ENCODE results near the gene COBLL1.

Gene COBLL1

DNA sequence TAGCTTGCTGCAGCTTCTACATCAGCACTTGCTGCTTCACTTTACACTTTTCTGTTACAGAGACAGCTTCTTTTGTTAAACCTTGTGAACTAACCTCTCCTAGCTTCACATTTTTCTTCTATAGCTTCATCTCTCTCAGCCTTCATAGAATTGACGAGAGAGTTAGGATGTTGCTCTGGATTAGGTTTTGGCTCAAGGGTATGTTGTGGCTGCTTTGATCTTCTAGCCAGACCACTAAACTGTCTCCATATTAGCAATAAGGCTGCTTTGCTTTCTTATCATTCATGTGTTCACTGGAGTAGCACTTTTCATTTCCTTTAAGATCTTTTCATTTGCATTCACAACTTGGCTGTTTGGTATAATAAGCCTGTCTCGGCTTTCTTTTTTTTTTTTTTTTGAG lies 174.1 kb downstream of the COBLL1 start:
- DNase-seq: no peak

GRCh38 chr2:164664070-164664469 lies 177.6 kb downstream of the COBLL1 start:
- no peak for DNase-seq

DNA sequence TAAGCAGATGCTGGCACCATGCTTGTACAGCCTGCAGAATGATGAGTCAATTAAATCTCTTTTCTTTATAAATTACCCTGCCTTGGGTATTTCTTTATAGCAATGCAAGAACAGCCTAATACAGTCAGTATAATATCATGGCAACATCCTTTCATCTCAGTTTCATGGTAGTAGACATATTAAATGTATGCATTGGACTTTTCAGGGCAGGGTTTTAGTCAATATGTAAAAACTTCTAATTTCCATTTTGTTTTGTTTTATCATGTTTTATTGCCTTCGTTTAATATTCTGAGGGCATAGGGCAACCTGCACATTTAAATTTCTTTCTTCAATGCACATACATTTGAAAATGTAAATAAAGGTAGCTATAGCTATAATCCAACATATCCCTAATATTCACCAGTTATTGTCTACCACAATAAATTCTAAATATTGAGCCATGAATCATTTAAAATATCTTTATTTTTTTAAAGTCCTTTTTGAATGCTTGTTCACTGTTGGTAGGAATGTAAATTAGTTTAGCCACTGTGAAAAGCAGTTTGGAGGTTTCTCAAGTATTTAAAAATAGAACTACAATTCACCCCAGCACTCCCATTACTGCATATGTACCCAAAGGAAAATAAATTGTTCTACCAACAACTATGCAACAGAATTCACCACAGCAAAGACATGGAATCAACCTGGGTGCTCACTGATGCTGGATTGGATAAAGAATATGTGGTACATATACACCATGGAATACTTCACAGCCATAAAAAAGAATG lies 178.6 kb downstream of the COBLL1 start:
- DNase-seq: no peak

GRCh38 chr2:164662066-164662465 lies 179.6 kb downstream of the COBLL1 start:
- DNase-seq: no peak

DNA sequence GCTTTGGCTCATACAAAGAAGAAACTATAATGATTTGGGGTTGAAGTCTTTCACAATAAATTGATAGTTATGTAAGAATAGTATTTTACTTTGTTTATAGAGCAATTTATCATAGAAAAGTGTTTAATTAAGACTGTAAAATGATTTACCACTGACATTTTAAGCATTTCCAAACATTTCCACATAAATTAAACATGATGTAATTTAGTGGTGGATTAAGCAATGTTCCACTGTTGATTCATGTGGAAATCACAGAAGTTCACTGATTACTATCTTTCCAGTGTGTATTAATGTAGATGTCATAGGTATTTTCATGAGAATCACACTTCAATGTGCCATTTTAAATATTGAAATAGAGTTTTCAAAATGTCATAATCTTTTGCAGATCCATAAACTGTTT lies 180.3 kb downstream of the COBLL1 start:
- DNase-seq: no peak

DNA sequence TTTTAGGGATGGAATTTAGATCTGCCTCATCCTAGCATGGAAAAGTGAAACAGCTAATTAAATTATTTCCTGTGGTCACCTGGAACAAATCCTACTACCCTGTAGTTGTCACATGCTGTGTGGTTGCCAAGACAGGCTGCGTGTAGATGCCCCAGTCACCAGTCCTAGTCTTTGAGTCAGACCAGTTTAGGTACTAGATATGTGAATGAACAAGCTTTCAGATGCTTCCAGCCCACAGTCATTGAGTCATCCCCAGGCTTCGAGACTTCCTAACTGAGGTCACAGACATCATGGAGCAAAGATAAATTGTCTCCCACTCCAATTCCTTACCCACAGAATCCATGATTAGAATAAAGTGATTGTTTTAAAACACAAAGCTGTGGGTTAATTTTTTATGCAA lies 184.5 kb downstream of the COBLL1 start:
- DNase-seq: no peak

- DNase-seq: no peak
Measured at GRCh38 chr2:164655750-164656149, 185.9 kb downstream of the COBLL1 start.

GRCh38 chr2:164655336-164655735 lies 186.3 kb downstream of the COBLL1 start:
- no peak for DNase-seq

- no peak for DNase-seq
Measured at GRCh38 chr2:164651361-164651760, 190.3 kb downstream of the COBLL1 start.

GRCh38 chr2:164644036-164644700 lies 197.5 kb downstream of the COBLL1 start:
- DNase-seq: no peak

- no peak for DNase-seq
Measured at GRCh38 chr2:164642946-164643555, 198.6 kb downstream of the COBLL1 start.

DNA sequence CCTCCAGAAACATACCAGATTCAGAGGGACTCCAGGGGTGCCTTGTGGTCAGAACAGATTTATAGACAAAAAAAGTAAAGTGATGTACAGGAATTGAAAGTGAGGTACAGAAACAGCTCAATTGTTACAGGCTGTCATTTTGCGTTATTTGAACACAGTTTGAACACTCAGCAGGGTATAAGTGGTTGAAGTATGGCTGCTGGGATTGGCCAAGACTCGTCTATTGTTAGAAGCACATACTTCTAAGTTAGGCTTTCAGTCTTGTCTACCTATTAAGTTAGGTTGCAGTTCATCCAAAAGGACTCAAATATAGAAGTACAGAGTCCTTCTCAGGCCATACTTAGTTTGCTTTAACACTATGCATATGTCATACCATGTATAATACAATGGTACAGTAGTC lies 199.4 kb downstream of the COBLL1 start:
- DNase-seq: no peak
